ENCODE results near the gene PARG. TPM values are rescaled to one million over a fixed set of nuclear protein-coding genes. Genes with fewer than 3 reads are reported as not detected.

The PARG gene
- 17.0 to 21.8 TPM (median 20.0 TPM) in 5 replicates for total RNA-seq (2022; extraction: Qiagen RNA extraction; ENCODE audit: low read depth)

DNA sequence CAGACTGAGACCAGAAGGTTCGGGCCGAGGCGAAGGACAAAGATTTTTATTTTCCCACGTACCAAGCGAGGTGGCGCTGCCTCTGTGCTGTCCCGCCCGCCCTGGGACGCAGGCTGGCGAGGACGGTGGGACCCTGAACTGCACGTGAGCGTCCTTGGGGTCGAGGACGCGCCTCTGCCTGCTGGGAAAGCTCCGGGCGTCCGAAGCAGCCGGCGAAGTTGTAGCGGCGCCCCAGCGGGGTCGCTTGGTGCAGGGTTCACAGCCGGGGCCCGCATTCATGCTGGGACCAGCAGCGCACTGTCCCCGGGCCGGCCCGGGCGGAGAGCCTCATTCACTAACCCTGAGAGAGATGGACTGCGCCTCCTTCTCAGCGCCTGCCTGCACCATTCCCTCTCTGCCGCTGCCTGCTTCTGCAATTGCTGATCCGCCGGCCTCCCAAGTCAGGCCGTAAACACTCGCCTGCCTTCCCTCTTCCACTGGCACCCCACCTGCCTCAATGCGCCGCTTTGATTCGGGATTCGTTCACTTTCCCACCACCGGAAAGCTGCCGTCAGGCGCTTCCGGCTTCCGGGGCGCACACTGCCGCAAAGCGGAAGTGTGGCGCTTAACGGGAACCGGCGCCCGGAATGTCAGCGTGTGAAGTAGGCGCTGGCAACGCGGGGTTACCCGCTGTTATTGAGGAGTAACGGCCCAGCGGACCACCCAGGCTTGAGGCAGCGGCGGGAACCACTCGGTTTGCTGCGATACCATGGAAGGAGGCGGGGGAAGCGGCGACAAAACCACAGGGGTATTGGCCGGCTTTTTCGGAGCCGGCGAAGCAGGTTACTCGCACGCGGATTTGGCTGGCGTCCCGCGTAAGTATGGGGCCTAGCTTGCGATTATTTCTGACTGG, at the start of gene PARG, which contains the start of gene TIMM23B:
Gene PARG (minus strand): TSS at position 581 of the 892 bp plus-strand sequence. CDS start 302 bp downstream, at position 279.
Gene TIMM23B (plus strand): TSS at position 607 of the 892 bp plus-strand sequence. CDS start 142 bp downstream, at position 749.

GRCh38 chr10:49988376-49988775, 46.5 kb upstream of the PARG start, which contains the start of gene AGAP6:
TSS of gene AGAP6 (plus strand) at chr10:49988406. CDS start at chr10:49988716, 310 bp downstream.

Other genes starting within 250 kb of the PARG start
- 0.15 to 0.42 TPM (median 0.22 TPM) in 5 replicates for gene OGDHL, start 179.7 kb downstream of the PARG start, total RNA-seq (2022; extraction: Qiagen RNA extraction; ENCODE audit: low read depth)
- 16.7 to 26.7 TPM (median 19.0 TPM) in 5 replicates for gene TIMM23B, start within 50 bp of the PARG start, total RNA-seq (2022; extraction: Qiagen RNA extraction; ENCODE audit: low read depth)
- 7.6 to 11.7 TPM (median 9.2 TPM) in 5 replicates for gene AGAP6, start 46.4 kb upstream of the PARG start, total RNA-seq (2022; extraction: Qiagen RNA extraction; ENCODE audit: low read depth)
- gene WASHC2A, start 125.9 kb upstream of the PARG start, total RNA-seq (2022; extraction: Qiagen RNA extraction; ENCODE audit: low read depth) = 12.9 to 14.3 TPM (median 13.2 TPM) in 5 replicates

All from A549 treated with DMSO at 1 μM for 4 hours (cell line).